DOHH2 (cell line): ENCODE results near the gene PRKCE.

ENCODE experiments used
- H3F3A ChIP-seq: fragments of 200-600 bp; sonication (generic), shearing (Covaris generic); 2 replicates; pipeline ENCODE4 v1.6.0; 2016; ENCODE audit warnings: antibody characterized with exemption, mild to moderate bottlenecking; ENCODE audit not compliant: control insufficient read depth, insufficient read depth
- H3K27ac ChIP-seq: fragments of 200-600 bp; sonication (generic); 2 replicates; pipeline ENCODE4 v1.5.1; 2014; ENCODE audit warnings: low read depth, mild to moderate bottlenecking, low read length, moderate library complexity
- H3K27me3 ChIP-seq: fragments of 200-600 bp; sonication (generic); 2 replicates; pipeline ENCODE4 v1.6.1; 2014; ENCODE audit warnings: mild to moderate bottlenecking, low read length, mixed read lengths; ENCODE audit not compliant: control insufficient read depth
- H3K36me3 ChIP-seq: fragments of 200-600 bp; sonication (generic); 2 replicates; pipeline ENCODE4 v1.6.1; 2014; ENCODE audit warnings: mild to moderate bottlenecking, low read length, moderate library complexity, mixed read lengths; ENCODE audit not compliant: control insufficient read depth
- H3K4me1 ChIP-seq: fragments of 200-600 bp; sonication (generic); 2 replicates; pipeline ENCODE4 v1.6.1; 2014; ENCODE audit warnings: mild to moderate bottlenecking, low read length, mixed read lengths; ENCODE audit not compliant: control insufficient read depth
- H3K4me2 ChIP-seq: fragments of 200-600 bp; sonication (generic); 2 replicates; pipeline ENCODE4 v1.6.0; 2014; ENCODE audit warnings: mild to moderate bottlenecking, low read length, moderate library complexity
- H3K4me3 ChIP-seq: fragments of 200-600 bp; sonication (generic); 2 replicates; pipeline ENCODE4 v1.5.1; 2014; ENCODE audit warnings: mild to moderate bottlenecking, low read length, mixed read lengths
- H3K79me2 ChIP-seq: fragments of 200-600 bp; sonication (generic); 2 replicates; pipeline ENCODE4 v1.6.1; 2014; ENCODE audit warnings: mild to moderate bottlenecking, low read length, mixed read lengths; ENCODE audit not compliant: control insufficient read depth
- H3K9me2 ChIP-seq: fragments of 200-600 bp; sonication (generic); replicated peaks from 2 replicates; pipeline ENCODE4 v1.6.1; 2014; ENCODE audit warnings: mild to moderate bottlenecking, low read length, mixed read lengths; ENCODE audit not compliant: control insufficient read depth
- H3K9me3 ChIP-seq: fragments of 200-600 bp; sonication (generic); 2 replicates; pipeline ENCODE4 v1.6.1; 2014; ENCODE audit warnings: antibody characterized with exemption, low read length, mixed read lengths; ENCODE audit not compliant: control insufficient read depth, insufficient read depth
- H4K20me1 ChIP-seq: fragments of 200-600 bp; sonication (generic); 2 replicates; pipeline ENCODE4 v1.6.0; 2014; ENCODE audit warnings: low read depth, mild to moderate bottlenecking, antibody characterized with exemption, low read length, moderate library complexity; ENCODE audit not compliant: control insufficient read depth, insufficient read depth
- EZH2phosphoT487 ChIP-seq: fragments of 200-600 bp; sonication (generic); IDR thresholded peaks from 2 replicates; pipeline ENCODE4 v1.6.1; 2017; ENCODE audit warnings: borderline replicate concordance, mild to moderate bottlenecking, antibody characterized with exemption, low read length, moderate library complexity, mixed read lengths
- TF ChIP-seq, protein P1 (sequence below): fragments of 200-600 bp; sonication (generic); IDR thresholded peaks from one replicate; pipeline ENCODE4 v1.5.1; 2014; ENCODE audit warnings: antibody characterized with exemption, mild to moderate bottlenecking, low read depth, low read length; ENCODE audit not compliant: poor library complexity, severe bottlenecking

PRKCE gene

GRCh38 chr2:45910473-45911060, 259.1 kb downstream of the PRKCE start:
- H3K27ac ChIP-seq = no peak overlapping the region
- H3K9me3 ChIP-seq = no peaks in the 10 kb centered on the region
- H3K4me2 ChIP-seq = peak overlapping the region; percentile 60
- TF ChIP-seq, protein P1, sequence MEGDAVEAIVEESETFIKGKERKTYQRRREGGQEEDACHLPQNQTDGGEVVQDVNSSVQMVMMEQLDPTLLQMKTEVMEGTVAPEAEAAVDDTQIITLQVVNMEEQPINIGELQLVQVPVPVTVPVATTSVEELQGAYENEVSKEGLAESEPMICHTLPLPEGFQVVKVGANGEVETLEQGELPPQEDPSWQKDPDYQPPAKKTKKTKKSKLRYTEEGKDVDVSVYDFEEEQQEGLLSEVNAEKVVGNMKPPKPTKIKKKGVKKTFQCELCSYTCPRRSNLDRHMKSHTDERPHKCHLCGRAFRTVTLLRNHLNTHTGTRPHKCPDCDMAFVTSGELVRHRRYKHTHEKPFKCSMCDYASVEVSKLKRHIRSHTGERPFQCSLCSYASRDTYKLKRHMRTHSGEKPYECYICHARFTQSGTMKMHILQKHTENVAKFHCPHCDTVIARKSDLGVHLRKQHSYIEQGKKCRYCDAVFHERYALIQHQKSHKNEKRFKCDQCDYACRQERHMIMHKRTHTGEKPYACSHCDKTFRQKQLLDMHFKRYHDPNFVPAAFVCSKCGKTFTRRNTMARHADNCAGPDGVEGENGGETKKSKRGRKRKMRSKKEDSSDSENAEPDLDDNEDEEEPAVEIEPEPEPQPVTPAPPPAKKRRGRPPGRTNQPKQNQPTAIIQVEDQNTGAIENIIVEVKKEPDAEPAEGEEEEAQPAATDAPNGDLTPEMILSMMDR = no peak
- no peak for TF ChIP-seq EZH2phosphoT487
- no peaks in the 10 kb centered on the region for H3F3A ChIP-seq
- no peaks in the 10 kb centered on the region for H3K36me3 ChIP-seq
- no peaks in the 10 kb centered on the region for H3K9me2 ChIP-seq
- no peaks in the 10 kb centered on the region for H4K20me1 ChIP-seq
- H3K4me3 ChIP-seq = peak overlapping the region; percentile 13; the same call in 1 of the 2 replicates
- H3K27me3 ChIP-seq = no peaks in the 10 kb centered on the region
- H3K4me1 ChIP-seq = peaks cover 21% of the 10 kb centered on the region
- H3K79me2 ChIP-seq = no peaks in the 10 kb centered on the region

GRCh38 chr2:45911538-45911937, 260.1 kb downstream of the PRKCE start:
- Histone ChIP-seq H3K4me1 (peaks cover 21% of the 10 kb centered on the region), H3K4me2 (no peak overlapping the region), H3K9me3 (no peaks in the 10 kb centered on the region), H3K4me3 (no peak overlapping the region), H3K9me2 (no peaks in the 10 kb centered on the region), H4K20me1 (no peaks in the 10 kb centered on the region), H3K27me3 (no peaks in the 10 kb centered on the region), H3F3A (no peaks in the 10 kb centered on the region), H3K79me2 (no peaks in the 10 kb centered on the region), H3K27ac (no peak overlapping the region), H3K36me3 (no peaks in the 10 kb centered on the region)
- no peak for TF ChIP-seq EZH2phosphoT487
- TF ChIP-seq, protein P1 = no peak

- no peaks in the 10 kb centered on the region for H3K27me3 ChIP-seq
- no peaks in the 10 kb centered on the region for H3K79me2 ChIP-seq
- H3K4me3 ChIP-seq = no peak overlapping the region
- TF ChIP-seq, protein P1 = no peak
- H3K9me2 ChIP-seq = no peaks in the 10 kb centered on the region
- H3F3A ChIP-seq = no peaks in the 10 kb centered on the region
- no peaks in the 10 kb centered on the region for H4K20me1 ChIP-seq
- H3K4me1 ChIP-seq = peaks cover 21% of the 10 kb centered on the region
- no peak overlapping the region for H3K4me2 ChIP-seq
- H3K27ac ChIP-seq = no peak overlapping the region
- no peaks in the 10 kb centered on the region for H3K36me3 ChIP-seq
- no peaks in the 10 kb centered on the region for H3K9me3 ChIP-seq
Measured at GRCh38 chr2:45912109-45912508, 260.6 kb downstream of the PRKCE start.
